ENCODE results near the gene NDE1. TPM values are rescaled to one million over a fixed set of nuclear protein-coding genes. Genes with fewer than 3 reads are reported as not detected.
"Not testable (repeated sequence)": the region's sequence is repeated elsewhere in the genome, so short reads cannot be mapped to it uniquely, and the experiment has no call there.

The NDE1 gene
- total RNA-seq, 4 donors from 2014 or later: 22.4 to 40.6 (median 31.4) TPM

DNA sequence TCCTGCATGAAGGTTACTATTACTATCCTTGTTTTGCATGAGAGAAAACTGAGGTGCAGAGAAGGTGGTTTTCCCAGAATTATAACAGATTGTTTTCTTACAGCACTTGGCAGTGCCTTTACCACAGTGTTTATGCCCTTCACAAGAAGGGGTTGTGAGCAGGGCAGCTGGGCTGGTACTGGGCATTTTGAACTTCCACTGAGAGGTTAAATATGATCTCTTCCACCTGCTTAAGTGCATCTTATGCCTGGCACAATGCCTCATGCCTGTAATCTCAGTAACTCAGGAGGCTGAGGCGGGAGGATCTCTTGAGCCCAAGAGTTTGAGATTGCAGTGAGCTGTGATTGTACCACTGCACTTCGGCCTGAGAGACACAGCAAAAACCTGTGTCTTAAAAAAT, 36.2 kb downstream of the NDE1 start:
- Histone ChIP-seq H3K4me3 (no peak overlapping the region), H3K27me3 (no peaks in the 10 kb centered on the region), H3K36me3 (peaks cover 8 to 85% (median 18%) of the 10 kb centered on the region in 3 donors), H3K27ac (no peak overlapping the region), H3K4me1 (peaks cover 0 to 7% (median 0%) of the 10 kb centered on the region in 3 donors), H3K9me3 (no peaks in the 10 kb centered on the region)
- 100% methylated on average over 2 of the region's 2 CpGs; no CpG with 5 or more reads in 1 of the 2 donors for WGBS, 2 donors
- intact Hi-C loops (cut with DNase I): no loop called here
- DNase-seq: no peak
- TF ChIP-seq POLR2A (IDR thresholded peaks at IDR 0.05) (no peak), CTCF (IDR thresholded peaks at IDR 0.05) (no peak)

- Histone ChIP-seq H3K9me3 (no peaks in the 10 kb centered on the region), H3K4me3 (no peak overlapping the region), H3K4me1 (no peaks in the 10 kb centered on the region), H3K27ac (no peak overlapping the region), H3K36me3 (peaks cover 25 to 96% (median 45%) of the 10 kb centered on the region in 3 donors), H3K27me3 (no peaks in the 10 kb centered on the region)
- TF ChIP-seq CTCF (IDR thresholded peaks at IDR 0.05) (no peak), POLR2A (IDR thresholded peaks at IDR 0.05) (no peak)
- WGBS, 2 donors: 93 to 95% methylated on average over 3 of the region's 3 CpGs
- intact Hi-C loops (cut with DNase I): no loop called here
- no peak for DNase-seq
Measured at GRCh38 chr16:15689290-15689689, 39.2 kb downstream of the NDE1 start.

GRCh38 chr16:15690296-15690695, 40.3 kb downstream of the NDE1 start:
- Histone ChIP-seq H3K9me3 (no peaks in the 10 kb centered on the region), H3K27me3 (no peaks in the 10 kb centered on the region), H3K27ac (no peak overlapping the region), H3K4me3 (no peak overlapping the region), H3K36me3 (peaks cover 25 to 98% (median 55%) of the 10 kb centered on the region in 3 donors), H3K4me1 (no peaks in the 10 kb centered on the region)
- intact Hi-C loops (cut with DNase I): no loop called here
- TF ChIP-seq CTCF (IDR thresholded peaks at IDR 0.05) (no peak), POLR2A (IDR thresholded peaks at IDR 0.05) (no peak)
- no peak for DNase-seq
- 39 to 61% methylated on average over 2 to 3 of the region's 3 CpGs for WGBS, 2 donors

GRCh38 chr16:15691046-15691445, 41.0 kb downstream of the NDE1 start:
- TF ChIP-seq CTCF (IDR thresholded peaks at IDR 0.05) (no peak), POLR2A (IDR thresholded peaks at IDR 0.05) (no peak)
- Histone ChIP-seq H3K27me3 (no peaks in the 10 kb centered on the region), H3K27ac (no peak overlapping the region), H3K36me3 (peaks cover 25 to 98% (median 59%) of the 10 kb centered on the region in 3 donors), H3K4me3 (no peak overlapping the region), H3K4me1 (no peaks in the 10 kb centered on the region), H3K9me3 (no peaks in the 10 kb centered on the region)
- WGBS, 2 donors: 93 to 94% methylated on average over 7 of the region's 10 CpGs
- intact Hi-C loops (cut with DNase I): no loop called here
- no peak for DNase-seq

DNA sequence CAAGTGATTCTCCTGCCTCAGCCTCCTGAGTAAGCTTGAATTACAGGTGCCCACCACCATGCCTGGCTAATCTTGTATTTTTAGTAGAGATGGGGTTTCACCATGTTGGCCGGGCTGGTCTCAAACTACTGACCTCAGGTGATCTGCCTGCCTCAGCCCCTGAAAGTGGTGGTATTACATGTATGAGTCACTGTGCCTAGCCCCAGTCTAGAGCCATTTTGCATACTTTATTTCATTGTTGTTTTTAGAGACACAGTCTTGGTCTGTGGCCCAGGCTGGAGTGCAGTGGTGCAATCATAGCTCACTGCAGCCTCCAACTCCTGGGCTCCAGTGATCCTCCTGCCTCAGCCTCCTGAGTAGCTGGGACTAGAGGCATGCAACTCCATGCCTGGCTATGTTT, 42.5 kb downstream of the NDE1 start:
- H3K27me3 ChIP-seq; H3K27ac ChIP-seq; H3K4me1 ChIP-seq; H3K4me3 ChIP-seq; DNase-seq; H3K9me3 ChIP-seq; intact Hi-C loops (cut with DNase I): not testable (repeated sequence)
- WGBS, 2 donors: 89% methylated on average over 1 of the region's 1 CpG; no CpG with 5 or more reads in 1 of the 2 donors
- H3K36me3 ChIP-seq: peaks cover 36 to 98% (median 61%) of the 10 kb centered on the region in 3 donors

DNA sequence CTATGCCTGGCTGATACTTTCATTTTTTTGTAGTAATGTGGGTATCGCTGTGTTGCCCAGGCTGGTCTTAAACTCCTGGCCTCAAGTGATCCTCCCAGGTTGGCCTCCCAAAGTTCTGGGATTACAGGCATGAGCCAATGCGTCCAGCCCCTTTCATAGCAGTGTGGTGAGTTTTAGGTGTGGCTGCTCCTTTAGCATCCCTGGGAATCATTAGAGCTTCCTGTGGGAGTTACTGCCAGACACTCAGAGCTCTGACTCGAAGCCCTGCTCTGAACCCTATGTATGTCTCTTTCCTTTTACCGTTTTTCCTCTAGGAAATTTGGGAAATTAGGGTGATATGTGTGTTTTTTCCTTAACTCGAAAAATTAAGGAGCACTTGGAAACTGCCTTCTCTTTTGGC, 44.5 kb downstream of the NDE1 start:
- intact Hi-C loops (cut with DNase I): no loop called here
- H3K9me3 ChIP-seq: no peaks in the 10 kb centered on the region
- no peak overlapping the region for H3K4me3 ChIP-seq
- peaks cover 44 to 98% (median 63%) of the 10 kb centered on the region in 3 donors for H3K36me3 ChIP-seq
- H3K27ac ChIP-seq: no peak overlapping the region
- TF ChIP-seq CTCF (IDR thresholded peaks at IDR 0.05): no peak
- TF ChIP-seq POLR2A (IDR thresholded peaks at IDR 0.05): no peak
- WGBS, 2 donors: 82 to 87% methylated on average over 2 to 5 of the region's 5 CpGs
- H3K4me1 ChIP-seq: no peaks in the 10 kb centered on the region
- no peak for DNase-seq
- H3K27me3 ChIP-seq: no peaks in the 10 kb centered on the region
